ENCODE results near the gene STK38. TPM values are rescaled to one million over a fixed set of nuclear protein-coding genes. Genes with fewer than 3 reads are reported as not detected.

STK38 gene
- total and polyA plus RNA-seq, 2 of the 13 experiments (the other 11 are each of a cell fraction or from before 2014, with no cell fraction given), result 10.3 to 20.7 TPM

GRCh38 chr6:36594029-36594815 is 46.9 kb upstream of the STK38 start, which contains the start of gene SRSF3 (continued):
- TF ChIP-seq ZNF816 (CRISPR knock-in tag; IDR thresholded peaks at IDR 0.05; ENCODE audit: borderline replicate concordance) (peak; percentile 45; the same call in 1 of the 2 replicates), GATAD1 (CRISPR knock-in tag; IDR thresholded peaks at IDR 0.05) (peak; percentile 84), RBAK (CRISPR knock-in tag; IDR thresholded peaks at IDR 0.05) (no peak), ZNF329 (CRISPR knock-in tag; IDR thresholded peaks at IDR 0.05; ENCODE audit: low read depth) (peak; percentile 62; the same call in 1 of the 2 replicates), NCOA1 (CRISPR knock-in tag; IDR thresholded peaks at IDR 0.05) (0 out of 2 replicates have a peak, but pooled peaks have one; percentile 40), ARID3A (IDR thresholded peaks at IDR 0.05; ENCODE audit: low read depth, low read length) (peak; percentile 64; the same call in 1 of the 2 replicates), RCOR2 (CRISPR knock-in tag; IDR thresholded peaks at IDR 0.05) (peak; percentile 32; the same call in 1 of the 2 replicates), ZNF577 (CRISPR knock-in tag; IDR thresholded peaks at IDR 0.05; ENCODE audit: borderline replicate concordance, low read depth) (no peak), ELF1 (CRISPR knock-in tag; IDR thresholded peaks at IDR 0.05) (peak; percentile 54; the same call in 1 of the 2 replicates), TCF12 (IDR thresholded peaks at IDR 0.05) (no peak), TCF12 (CRISPR knock-in tag; IDR thresholded peaks at IDR 0.05) (no peak), HMGXB4 (CRISPR knock-in tag; IDR thresholded peaks at IDR 0.05; ENCODE audit: borderline replicate concordance in 1 of 2, low read depth in 1 of 2) (peak; percentile 96 to 97), HMGA1 (CRISPR knock-in tag; conservative IDR thresholded peaks at IDR 0.05) (no peak), ZKSCAN5 (CRISPR knock-in tag; IDR thresholded peaks at IDR 0.05) (peak; percentile 92; the same call in 1 of the 2 replicates), ZNF562 (CRISPR knock-in tag; IDR thresholded peaks at IDR 0.05; ENCODE audit: borderline replicate concordance) (no peak), NR3C1 (CRISPR knock-in tag; IDR thresholded peaks at IDR 0.05) (no peak), CBX2 (IDR thresholded peaks at IDR 0.05; ENCODE audit: low read depth, low read length) (no peak), CBX2 (CRISPR knock-in tag; IDR thresholded peaks at IDR 0.05; ENCODE audit: low read depth) (no peak), KLF9 (CRISPR knock-in tag; IDR thresholded peaks at IDR 0.05; ENCODE audit: low read depth) (0 out of 2 replicates have a peak, but pooled peaks have one; percentile 78), PPARG (CRISPR knock-in tag; conservative IDR thresholded peaks at IDR 0.05) (peak; percentile 53; the same call in 1 of the 2 replicates), PHB2 (IDR thresholded peaks at IDR 0.05; ENCODE audit: partially characterized antibody) (no peak), KAT8 (CRISPR knock-in tag; IDR thresholded peaks at IDR 0.05) (peak; percentile 99), TEAD2 (CRISPR knock-in tag; IDR thresholded peaks at IDR 0.05) (peak; percentile 67; the same call in 1 of the 2 replicates), ZNF629 (CRISPR knock-in tag; conservative IDR thresholded peaks at IDR 0.05) (no peak; the same call in 1 of the 2 replicates), CHD4 (IDR thresholded peaks at IDR 0.05; ENCODE audit: borderline replicate concordance, low read length) (no peak), ZNF280B (CRISPR knock-in tag; IDR thresholded peaks at IDR 0.05; ENCODE audit: borderline replicate concordance) (peak; percentile 86; the same call in 1 of the 2 replicates)
